EH (cell line): ENCODE results near the gene BECN2.
"Not testable (repeated sequence)": the region's sequence is repeated elsewhere in the genome, so short reads cannot be mapped to it uniquely, and the experiment has no call there.

Experiments
- DNase-seq: peaks from one replicate; pipeline ENCODE4 v3.0.0-alpha.2; 2015; ENCODE audit warnings: low read depth

The BECN2 gene

DNA sequence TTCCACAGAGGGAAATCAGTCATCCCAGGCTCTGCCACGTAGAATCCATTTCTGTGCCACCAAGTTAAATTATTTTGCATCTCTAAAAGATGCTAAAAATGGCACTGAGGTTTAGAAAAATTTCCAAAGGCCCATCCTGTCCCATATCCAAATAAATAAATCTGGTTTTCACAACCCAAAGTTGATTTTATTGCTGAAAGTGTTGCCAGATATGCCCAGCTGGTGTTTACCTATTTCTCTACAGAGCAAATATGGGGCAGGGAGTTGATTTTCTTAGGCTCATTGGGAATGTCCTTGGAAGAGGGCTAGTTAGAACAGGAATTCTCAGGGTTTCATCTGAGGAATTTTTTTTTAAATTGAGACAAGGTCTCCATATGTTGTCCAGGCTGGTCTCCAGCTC, 22.4 kb downstream of the BECN2 start:
- DNase-seq: no peak

DNA sequence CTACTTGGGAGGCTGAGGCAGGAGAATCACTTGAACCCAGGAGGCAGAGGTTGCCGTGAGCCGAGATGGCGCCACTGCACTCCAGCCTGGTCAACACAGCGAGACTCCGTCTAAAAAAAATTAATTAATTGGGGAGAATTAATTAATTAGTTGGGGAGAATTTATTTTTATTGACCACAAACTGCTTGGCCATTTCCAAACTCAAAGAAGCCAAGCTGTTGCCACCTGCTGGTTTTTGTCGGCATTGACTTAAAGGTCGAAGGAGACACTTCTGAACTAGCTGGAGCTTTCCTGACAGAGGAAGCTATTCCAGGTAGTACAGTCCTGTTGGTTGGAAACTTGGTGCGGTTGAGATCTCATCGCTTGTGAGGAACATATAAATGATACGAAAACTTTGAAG, 28.2 kb downstream of the BECN2 start:
- DNase-seq: peak; percentile 40

DNA sequence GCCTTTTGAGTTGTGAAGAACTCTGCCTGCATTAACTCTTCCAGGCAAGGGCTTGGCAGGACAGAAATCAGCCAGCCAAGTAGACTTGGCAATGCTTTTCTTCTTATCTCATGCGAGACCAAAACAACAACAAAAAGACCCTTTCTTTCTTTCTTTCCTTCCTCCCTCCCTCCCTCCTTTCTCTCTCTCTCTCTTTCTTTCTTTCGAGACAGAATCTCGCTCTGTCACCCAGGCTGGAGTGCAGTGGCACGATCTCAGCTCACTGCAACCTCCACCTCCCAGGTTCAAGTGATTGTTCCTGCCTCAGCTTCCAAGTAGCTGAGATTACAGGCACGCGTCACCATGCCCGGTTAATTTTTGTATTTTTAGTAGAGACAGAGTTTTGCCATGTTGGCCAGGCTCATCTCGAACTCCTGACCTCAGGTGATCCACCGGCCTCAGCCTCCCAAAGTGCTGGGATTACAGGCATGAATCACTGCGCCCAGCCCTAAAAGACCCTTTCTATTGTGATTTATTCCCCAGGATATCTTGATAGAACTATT, 30.9 kb downstream of the BECN2 start:
- not testable (repeated sequence) for DNase-seq

DNA sequence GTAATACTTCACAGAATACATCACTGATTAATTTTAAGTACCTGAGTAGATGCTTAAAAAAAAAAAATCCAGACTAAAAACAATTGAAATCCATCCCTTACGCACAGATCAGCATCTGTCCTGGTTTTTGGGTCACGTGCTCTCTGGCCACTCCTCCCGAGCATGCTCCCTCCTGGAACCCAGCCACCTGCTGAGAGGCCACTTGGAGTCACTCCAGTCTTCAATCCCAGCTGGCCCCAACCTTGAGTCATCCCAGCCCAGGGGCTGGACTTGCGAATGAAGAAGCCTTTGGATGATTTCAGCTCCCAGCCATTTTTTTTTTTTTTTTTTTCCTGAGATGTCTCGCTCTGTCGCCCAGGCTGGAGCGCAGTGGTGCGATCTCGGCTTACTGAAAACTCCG, 32.5 kb downstream of the BECN2 start:
- DNase-seq: peak; percentile 96

DNA sequence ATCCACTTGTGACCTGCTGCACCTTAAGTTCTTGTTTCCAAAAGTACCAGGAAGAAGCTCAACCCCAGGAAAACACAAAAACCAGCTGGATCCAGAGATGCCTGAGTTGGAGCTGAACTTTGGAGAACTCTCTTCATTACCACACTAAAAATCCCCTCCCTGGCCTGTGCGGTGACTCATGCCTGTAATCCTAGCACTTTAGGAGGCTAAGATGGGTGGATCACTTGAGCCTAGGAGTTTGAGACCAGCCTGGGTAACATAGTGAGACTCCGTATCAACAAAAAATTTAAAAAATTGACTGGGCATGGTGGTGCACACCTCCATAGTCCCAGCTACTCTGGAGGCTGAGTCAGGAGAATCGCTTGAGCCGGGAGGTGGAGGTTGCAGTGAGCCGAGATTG, 35.2 kb downstream of the BECN2 start:
- DNase-seq: peak; percentile 54

DNA sequence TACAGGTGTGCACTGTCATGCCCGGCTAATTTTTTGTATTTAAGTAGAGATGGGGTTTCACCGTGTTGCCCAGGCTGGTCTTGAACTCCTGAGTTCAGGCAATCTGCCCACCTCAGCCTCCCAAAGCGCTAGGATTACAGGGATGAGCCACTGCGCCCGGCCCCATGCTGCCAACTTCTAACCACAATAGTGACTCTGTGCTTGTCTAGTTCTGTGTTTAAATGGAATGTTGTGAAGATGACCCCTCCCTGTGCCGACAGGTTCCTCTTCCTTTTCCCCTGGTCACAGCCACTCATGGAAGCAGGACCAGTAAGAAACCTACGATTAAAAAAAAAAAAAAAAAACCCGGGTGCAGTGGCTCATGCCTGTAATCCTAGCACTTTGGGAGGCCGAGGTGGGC, 36.6 kb downstream of the BECN2 start:
- DNase-seq: no peak

DNA sequence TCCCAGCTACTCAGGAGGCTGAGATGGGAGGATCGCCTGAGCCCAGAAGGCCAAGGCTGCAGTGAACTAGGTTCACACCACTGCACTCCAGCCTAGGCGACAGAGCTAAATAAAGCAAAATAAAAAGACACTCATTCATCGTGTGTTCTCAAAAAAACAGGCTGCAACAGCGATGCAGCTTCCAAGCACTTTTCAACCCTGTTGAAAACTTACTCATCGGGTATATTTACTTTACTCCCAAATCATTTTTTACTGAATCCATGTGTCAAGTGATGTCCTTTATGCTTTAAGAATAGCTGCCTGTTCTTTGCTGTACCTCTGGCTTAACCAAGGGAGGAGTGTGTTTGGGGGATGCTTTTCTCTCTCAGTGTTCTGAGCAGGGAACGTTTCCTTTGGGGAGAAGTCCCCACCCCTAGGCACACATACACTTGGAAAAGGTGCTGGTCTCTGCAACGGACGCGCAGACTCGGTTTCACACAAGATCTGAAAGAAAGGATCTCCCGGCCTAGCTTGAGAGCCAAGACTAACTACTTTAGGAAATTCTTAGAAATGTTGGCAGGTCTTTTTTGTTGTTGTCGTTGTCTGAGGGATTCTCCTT, 39.9 kb downstream of the BECN2 start:
- DNase-seq: no peak

DNA sequence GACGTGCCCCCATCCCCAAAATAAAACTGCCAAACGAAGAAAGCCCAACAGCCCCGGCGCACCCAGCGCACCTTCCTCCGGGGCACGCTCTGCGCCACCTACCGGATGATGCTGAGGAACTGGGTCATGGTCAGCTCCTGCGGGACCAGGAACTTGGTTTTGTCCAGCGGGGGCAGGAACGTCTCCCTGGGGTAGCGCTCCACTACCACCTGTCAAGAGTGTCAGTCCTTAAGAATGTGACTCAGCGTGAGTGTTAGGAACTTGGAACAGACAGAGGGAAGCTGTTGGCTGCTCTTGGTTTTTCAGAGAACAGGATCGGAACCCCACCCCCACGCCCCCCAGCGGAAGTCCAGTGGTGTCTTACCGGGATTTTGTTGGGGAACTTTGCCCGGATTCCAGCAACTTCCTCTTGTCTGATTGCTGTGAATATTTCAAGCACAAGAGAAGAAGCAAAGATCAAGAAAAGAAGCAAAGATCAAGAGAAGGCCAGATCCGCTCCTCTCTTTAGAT, 40.9 kb downstream of the BECN2 start:
- DNase-seq: peak; percentile 79

DNA sequence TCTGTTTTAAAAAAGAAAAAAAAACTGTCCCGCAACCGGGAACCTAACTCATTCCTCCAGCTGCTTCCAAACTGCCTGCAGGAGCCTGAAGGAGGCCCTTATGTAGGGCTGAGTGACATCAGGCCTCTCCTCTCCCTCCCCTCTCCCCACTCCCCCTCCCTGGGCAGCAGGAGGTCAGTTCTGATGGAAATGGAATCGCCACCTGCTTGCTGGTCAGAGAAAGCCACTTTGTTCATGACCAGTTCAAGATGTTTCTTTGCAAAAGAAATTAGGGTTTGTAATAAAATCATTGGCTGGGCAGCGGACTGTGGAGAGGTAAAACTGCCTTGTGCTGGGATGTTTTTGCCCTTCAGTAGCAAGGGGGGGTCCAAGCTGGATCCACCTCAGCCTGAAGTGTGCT, 41.5 kb downstream of the BECN2 start, which contains the start of gene MAP1LC3C:
Gene MAP1LC3C (minus strand): TSS at position 73 of the 400 bp plus-strand sequence. CDS start 90 bp downstream, outside the sequence.
- DNase-seq: no peak

DNA sequence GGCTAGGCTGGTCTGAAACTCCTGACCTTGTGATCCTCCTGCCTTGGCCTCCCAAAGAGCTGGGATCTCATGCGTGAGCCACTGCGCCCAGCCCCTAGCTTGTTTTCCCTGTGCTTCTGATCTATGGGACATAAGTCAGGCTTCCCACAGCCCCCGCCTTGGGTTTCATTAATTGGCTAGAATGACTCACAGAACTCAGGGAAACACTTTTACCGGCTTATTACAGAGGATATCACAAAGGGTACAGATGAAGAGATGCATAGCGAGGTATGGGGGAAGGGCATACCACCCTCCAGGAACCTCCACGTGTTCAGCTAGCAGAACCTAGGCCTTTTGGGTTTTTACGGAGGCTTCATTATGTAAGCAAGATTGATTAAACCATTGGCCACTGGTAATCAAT, 42.9 kb downstream of the BECN2 start:
- no peak for DNase-seq

DNA sequence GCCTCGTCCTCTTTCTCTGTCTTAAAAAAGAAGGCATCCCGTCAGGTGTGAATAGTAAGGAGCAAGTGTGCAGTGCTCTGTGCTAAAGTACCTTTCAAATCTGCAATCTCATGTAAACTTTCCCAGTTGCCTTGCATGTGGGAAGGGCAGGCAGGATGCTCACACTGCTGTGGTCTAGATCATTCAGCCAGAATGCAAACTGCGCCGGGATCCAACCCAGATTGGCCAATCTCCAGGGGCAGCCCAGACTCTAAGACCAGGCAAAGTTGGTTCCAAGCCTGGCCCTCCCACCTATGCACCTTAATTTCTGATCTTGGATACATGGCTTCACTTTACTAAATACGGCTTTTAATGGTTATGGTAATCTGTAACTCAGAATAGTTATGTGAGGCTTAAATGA, 44.5 kb downstream of the BECN2 start:
- DNase-seq: no peak

DNA sequence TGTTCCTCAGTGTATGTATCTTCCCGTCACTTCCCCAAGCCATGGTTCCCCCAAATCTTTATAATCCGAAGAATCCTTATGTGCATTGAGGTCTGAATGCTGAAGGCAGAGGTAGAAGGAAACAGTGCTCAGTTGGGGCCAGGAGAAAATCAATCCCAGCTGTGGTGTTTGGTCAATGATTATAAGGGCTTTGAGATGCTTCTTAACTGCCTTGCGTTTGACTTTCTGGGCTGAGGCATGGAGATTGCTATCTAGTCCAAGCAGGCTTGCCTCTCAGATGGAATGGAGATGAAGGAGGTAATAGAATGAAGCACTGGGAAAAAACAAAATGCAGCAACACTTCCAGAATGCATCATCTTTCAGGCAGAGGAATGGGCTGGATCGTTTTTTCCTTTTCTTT, 44.9 kb downstream of the BECN2 start:
- DNase-seq: peak; percentile 23

DNA sequence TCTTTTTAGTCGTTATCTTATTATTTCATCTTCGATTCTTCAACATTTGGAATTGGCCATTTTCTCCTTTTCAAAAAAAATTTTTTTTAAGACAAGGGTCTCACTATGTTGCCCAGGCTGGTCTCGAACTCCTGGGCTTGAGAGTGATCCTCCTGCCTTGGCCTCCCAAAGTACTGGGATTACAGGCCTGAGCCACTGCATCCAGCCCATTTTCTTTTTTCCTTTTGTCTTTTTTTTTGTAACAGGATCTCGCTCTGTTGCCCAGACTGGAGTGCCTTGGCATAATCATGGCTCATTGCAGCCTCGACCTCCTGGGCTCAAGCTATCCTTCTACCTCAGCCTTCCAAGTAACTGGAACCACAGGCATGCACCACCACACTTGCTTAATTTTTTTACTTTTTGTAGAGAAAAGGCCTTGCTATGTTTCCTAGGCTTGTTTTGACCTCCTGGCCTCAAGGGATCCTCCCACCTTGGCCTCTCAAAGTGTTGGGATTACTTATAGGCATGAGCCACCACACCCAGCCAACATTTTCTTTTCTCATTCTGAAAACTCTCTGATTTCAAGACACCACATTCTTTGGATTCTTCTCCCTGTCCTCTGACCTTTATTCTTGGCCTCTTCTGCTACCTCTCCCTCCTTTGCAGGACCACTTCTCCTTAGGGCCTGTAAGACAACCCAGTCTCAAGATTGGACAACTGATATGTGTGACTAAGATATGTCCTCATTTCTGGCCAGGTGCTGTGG, 47.4 kb downstream of the BECN2 start:
- peak; percentile 44 for DNase-seq

DNA sequence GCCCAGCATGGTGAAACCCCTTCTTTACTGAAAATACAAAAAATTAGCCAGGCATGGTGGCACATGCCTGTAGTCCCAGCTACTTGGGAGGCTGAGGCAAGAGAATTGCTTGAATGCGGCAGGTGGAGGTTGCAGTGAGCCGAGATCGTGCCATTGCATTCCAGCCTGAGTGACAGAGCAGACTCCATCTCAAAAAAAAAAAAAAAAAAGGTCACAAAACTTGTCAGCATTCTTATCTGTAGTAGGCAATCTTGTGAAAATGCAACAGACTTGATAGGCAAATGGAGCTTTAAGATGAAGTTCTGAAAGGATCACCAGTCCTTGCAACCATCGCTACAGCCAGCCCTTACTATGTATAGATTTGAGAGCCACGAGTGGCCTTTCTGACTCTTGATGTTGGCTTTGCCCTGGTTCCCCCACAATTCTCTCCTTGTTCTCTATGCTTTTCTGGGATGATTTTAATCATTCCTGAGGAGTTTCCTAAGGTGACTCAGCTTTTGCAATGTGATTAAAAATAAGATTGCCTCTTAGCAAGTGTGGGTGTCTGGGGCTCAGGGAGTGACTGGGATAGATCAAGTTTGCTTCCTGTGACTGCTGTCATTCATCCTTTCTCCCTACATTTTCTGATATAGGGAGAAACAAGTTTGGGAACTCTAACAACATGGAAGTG, 48.4 kb downstream of the BECN2 start:
- peak; percentile 69 for DNase-seq

DNA sequence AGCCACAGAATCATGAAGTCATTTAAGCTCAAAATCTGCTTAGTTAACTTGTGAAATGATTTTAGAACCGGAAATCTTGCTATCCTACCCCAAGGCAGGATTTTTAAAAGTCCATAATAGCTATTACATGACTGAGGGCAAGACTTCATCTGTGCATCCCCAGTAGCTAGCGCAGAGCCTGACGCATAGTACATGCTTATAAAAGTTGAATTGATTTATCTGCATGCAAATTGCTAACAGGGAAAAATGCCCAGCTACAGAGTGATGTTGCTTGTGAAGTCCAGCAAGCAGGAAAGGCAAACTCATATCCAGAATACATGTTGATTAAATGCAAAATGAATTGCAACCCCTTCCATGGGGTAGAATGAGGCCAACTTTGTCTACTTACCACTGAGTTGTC, 49.4 kb downstream of the BECN2 start:
- peak; percentile 10 for DNase-seq
